ENCODE data around the gene EPB41L4B.

The EPB41L4B gene

DNA sequence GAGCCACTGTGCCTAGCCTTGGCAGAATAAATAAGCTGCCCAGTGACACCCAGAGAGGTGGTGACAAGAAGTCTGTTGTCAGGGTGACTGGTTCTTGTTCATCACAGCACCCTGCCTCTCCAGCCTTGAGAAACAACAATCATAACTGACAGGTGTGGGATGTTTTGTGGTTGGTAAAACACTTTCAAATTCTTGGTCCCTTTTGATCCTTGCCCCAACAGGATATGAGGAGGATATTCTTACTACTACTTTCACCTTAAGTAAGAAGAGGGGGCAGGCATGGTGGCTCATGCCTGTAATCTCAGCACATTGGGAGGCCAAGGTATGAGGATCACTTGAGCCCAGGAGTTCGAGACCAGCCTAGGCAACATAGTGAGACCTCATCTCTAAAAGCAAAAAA is 139.6 kb downstream of the EPB41L4B start:
- Histone ChIP-seq H3K4me1 (ENCODE audit: control insufficient read depth, insufficient read depth, low read length, unreplicated experiment) (no peaks in the 10 kb centered on the region), H3K79me2 (ENCODE audit: control insufficient read depth, insufficient read depth, low read length, unreplicated experiment) (no peaks in the 10 kb centered on the region), H3K36me3 (ENCODE audit: insufficient read depth, low read length) (no peaks in the 10 kb centered on the region), H2AFZ (ENCODE audit: low read length, unreplicated experiment) (no peak overlapping the region), H3K27ac (ENCODE audit: low read depth, low read length) (no peak overlapping the region), H3K4me3 (ENCODE audit: low read depth, low read length) (no peak overlapping the region), H3K27me3 (ENCODE audit: insufficient read depth, low read length) (peaks cover 4% of the 10 kb centered on the region; the same call in 1 of the 2 replicates)

DNA sequence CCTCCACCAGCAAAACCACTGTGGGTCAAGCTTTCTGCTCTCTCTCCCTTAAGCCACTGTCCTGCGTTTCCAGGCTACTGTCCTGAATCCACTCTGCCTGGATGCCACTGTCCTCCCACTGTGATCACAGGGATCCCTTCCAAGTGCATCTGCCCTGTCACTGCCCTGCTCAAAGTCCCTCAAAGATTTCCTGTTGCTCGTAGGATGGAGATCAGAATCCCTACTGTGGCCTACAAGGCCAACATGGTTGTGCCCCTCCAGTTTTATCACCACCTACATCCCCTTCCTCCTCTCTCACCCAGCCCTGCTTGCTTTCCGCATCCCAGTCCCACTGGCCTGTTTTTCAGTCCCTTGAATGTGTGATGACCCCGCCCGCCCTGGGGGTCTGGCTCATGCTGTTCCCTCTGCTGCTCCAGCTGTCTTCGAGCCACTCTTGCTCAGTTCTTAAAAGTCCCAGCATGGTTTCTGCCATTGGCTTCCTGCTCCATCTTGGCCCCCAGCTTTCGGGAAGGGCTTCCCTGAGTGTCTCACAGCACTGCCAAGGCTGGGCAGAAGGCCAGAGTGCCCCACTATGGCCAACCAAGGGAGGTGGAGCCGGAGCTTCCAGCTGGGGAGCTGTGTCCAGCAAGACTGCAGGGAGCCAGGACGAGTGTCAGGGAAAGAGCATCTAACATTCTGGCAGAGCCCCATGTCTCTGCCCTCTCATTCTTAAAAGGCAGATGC is 140.9 kb downstream of the EPB41L4B start:
- no peak overlapping the region for H2AFZ ChIP-seq (ENCODE audit: low read length, unreplicated experiment)
- no peaks in the 10 kb centered on the region for H3K36me3 ChIP-seq (ENCODE audit: insufficient read depth, low read length)
- no peaks in the 10 kb centered on the region for H3K4me1 ChIP-seq (ENCODE audit: control insufficient read depth, insufficient read depth, low read length, unreplicated experiment)
- peaks cover 4% of the 10 kb centered on the region; the same call in 1 of the 2 replicates for H3K27me3 ChIP-seq (ENCODE audit: insufficient read depth, low read length)
- no peak overlapping the region for H3K27ac ChIP-seq (ENCODE audit: low read depth, low read length)
- no peaks in the 10 kb centered on the region for H3K79me2 ChIP-seq (ENCODE audit: control insufficient read depth, insufficient read depth, low read length, unreplicated experiment)
- H3K4me3 ChIP-seq (ENCODE audit: low read depth, low read length), result no peak overlapping the region

DNA sequence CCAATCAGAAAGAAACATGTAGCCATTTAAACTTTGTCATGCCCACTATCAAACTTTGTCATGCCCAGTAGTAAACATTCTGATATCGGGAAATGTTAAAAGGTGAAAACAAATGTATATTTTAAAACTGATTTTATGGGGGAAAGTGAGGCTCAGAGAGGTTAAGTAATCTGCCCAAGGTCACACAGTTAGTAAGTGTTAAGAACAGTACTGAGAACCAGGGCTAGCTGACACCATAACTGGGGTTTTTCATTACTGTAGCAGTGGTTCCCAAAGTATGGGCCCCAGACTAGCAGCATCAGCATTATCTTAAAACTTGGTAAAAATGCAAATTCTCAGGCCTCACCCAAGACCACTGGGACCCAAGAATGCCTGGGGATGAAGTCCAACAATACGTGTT is 143.9 kb downstream of the EPB41L4B start:
- Histone ChIP-seq H3K79me2 (ENCODE audit: control insufficient read depth, insufficient read depth, low read length, unreplicated experiment) (no peaks in the 10 kb centered on the region), H3K4me1 (ENCODE audit: control insufficient read depth, insufficient read depth, low read length, unreplicated experiment) (no peaks in the 10 kb centered on the region), H3K4me3 (ENCODE audit: low read depth, low read length) (no peak overlapping the region), H3K36me3 (ENCODE audit: insufficient read depth, low read length) (no peaks in the 10 kb centered on the region), H3K27me3 (ENCODE audit: insufficient read depth, low read length) (peaks cover 4% of the 10 kb centered on the region; the same call in 1 of the 2 replicates), H2AFZ (ENCODE audit: low read length, unreplicated experiment) (no peak overlapping the region), H3K27ac (ENCODE audit: low read depth, low read length) (no peak overlapping the region)

GRCh38 chr9:109176386-109176785 is 144.5 kb downstream of the EPB41L4B start:
- Histone ChIP-seq H3K36me3 (ENCODE audit: insufficient read depth, low read length) (no peaks in the 10 kb centered on the region), H2AFZ (ENCODE audit: low read length, unreplicated experiment) (no peak overlapping the region), H3K4me3 (ENCODE audit: low read depth, low read length) (no peak overlapping the region), H3K79me2 (ENCODE audit: control insufficient read depth, insufficient read depth, low read length, unreplicated experiment) (no peaks in the 10 kb centered on the region), H3K4me1 (ENCODE audit: control insufficient read depth, insufficient read depth, low read length, unreplicated experiment) (no peaks in the 10 kb centered on the region), H3K27ac (ENCODE audit: low read depth, low read length) (no peak overlapping the region), H3K27me3 (ENCODE audit: insufficient read depth, low read length) (peaks cover 4% of the 10 kb centered on the region; the same call in 1 of the 2 replicates)

DNA sequence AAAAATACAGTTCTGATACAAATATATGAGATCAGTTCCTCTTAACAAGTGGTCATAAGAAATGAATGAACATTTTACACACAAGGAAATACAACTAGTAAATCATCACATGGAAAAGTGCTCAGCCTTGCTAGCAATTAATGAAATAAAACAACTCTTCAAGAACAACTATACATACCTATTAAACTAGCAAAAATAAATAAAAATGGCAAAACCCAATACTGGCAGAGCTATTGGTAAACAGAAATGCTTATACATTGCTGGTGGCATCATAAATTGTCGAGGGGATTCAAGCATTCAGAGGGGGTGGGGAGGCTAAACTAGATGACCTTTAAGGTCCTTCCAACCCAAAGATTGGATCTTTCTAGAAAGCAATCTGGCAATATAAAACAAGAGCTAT is 147.9 kb downstream of the EPB41L4B start:
- Histone ChIP-seq H3K27ac (ENCODE audit: low read depth, low read length) (no peak overlapping the region), H3K4me3 (ENCODE audit: low read depth, low read length) (no peak overlapping the region), H3K4me1 (ENCODE audit: control insufficient read depth, insufficient read depth, low read length, unreplicated experiment) (no peaks in the 10 kb centered on the region), H3K79me2 (ENCODE audit: control insufficient read depth, insufficient read depth, low read length, unreplicated experiment) (no peaks in the 10 kb centered on the region), H3K27me3 (ENCODE audit: insufficient read depth, low read length) (no peaks in the 10 kb centered on the region), H3K36me3 (ENCODE audit: insufficient read depth, low read length) (no peaks in the 10 kb centered on the region), H2AFZ (ENCODE audit: low read length, unreplicated experiment) (no peak overlapping the region)

GRCh38 chr9:109171926-109172325 is 148.9 kb downstream of the EPB41L4B start:
- no peak overlapping the region for H3K27ac ChIP-seq (ENCODE audit: low read depth, low read length)
- no peaks in the 10 kb centered on the region for H3K36me3 ChIP-seq (ENCODE audit: insufficient read depth, low read length)
- no peaks in the 10 kb centered on the region for H3K4me1 ChIP-seq (ENCODE audit: control insufficient read depth, insufficient read depth, low read length, unreplicated experiment)
- no peaks in the 10 kb centered on the region for H3K79me2 ChIP-seq (ENCODE audit: control insufficient read depth, insufficient read depth, low read length, unreplicated experiment)
- H2AFZ ChIP-seq (ENCODE audit: low read length, unreplicated experiment), result no peak overlapping the region
- H3K4me3 ChIP-seq (ENCODE audit: low read depth, low read length), result no peak overlapping the region
- H3K27me3 ChIP-seq (ENCODE audit: insufficient read depth, low read length), result peaks cover 8% of the 10 kb centered on the region

GRCh38 chr9:109168170-109168569 is 152.7 kb downstream of the EPB41L4B start:
- Histone ChIP-seq H3K4me3 (ENCODE audit: low read depth, low read length) (no peak overlapping the region), H3K27me3 (ENCODE audit: insufficient read depth, low read length) (peaks cover 36% of the 10 kb centered on the region), H3K4me1 (ENCODE audit: control insufficient read depth, insufficient read depth, low read length, unreplicated experiment) (no peaks in the 10 kb centered on the region), H2AFZ (ENCODE audit: low read length, unreplicated experiment) (no peak overlapping the region), H3K36me3 (ENCODE audit: insufficient read depth, low read length) (no peaks in the 10 kb centered on the region), H3K27ac (ENCODE audit: low read depth, low read length) (no peak overlapping the region), H3K79me2 (ENCODE audit: control insufficient read depth, insufficient read depth, low read length, unreplicated experiment) (no peaks in the 10 kb centered on the region)

DNA sequence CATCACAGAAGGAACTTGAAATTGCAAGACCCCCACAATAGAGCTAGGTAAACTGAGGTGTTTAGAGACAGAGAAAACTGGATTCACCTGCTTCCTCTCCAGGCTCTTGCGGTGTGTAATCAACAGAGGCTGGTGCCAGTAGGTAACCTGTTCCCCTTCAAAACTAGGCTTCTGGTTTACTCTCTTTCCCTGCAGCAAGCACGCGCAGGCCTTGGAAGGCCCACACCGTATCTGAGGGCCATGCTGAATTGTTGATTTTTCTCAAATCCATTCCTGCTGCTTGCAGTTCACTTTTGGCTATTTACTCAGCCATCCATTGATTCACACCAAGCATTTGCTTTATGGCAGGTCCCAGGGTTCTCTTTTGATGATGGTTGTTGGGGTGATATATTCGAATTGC is 153.1 kb downstream of the EPB41L4B start:
- no peaks in the 10 kb centered on the region for H3K79me2 ChIP-seq (ENCODE audit: control insufficient read depth, insufficient read depth, low read length, unreplicated experiment)
- H3K27ac ChIP-seq (ENCODE audit: low read depth, low read length), result no peak overlapping the region
- H3K36me3 ChIP-seq (ENCODE audit: insufficient read depth, low read length), result no peaks in the 10 kb centered on the region
- H3K4me1 ChIP-seq (ENCODE audit: control insufficient read depth, insufficient read depth, low read length, unreplicated experiment), result no peaks in the 10 kb centered on the region
- H3K4me3 ChIP-seq (ENCODE audit: low read depth, low read length), result no peak overlapping the region
- no peak overlapping the region for H2AFZ ChIP-seq (ENCODE audit: low read length, unreplicated experiment)
- H3K27me3 ChIP-seq (ENCODE audit: insufficient read depth, low read length), result peaks cover 41% of the 10 kb centered on the region

DNA sequence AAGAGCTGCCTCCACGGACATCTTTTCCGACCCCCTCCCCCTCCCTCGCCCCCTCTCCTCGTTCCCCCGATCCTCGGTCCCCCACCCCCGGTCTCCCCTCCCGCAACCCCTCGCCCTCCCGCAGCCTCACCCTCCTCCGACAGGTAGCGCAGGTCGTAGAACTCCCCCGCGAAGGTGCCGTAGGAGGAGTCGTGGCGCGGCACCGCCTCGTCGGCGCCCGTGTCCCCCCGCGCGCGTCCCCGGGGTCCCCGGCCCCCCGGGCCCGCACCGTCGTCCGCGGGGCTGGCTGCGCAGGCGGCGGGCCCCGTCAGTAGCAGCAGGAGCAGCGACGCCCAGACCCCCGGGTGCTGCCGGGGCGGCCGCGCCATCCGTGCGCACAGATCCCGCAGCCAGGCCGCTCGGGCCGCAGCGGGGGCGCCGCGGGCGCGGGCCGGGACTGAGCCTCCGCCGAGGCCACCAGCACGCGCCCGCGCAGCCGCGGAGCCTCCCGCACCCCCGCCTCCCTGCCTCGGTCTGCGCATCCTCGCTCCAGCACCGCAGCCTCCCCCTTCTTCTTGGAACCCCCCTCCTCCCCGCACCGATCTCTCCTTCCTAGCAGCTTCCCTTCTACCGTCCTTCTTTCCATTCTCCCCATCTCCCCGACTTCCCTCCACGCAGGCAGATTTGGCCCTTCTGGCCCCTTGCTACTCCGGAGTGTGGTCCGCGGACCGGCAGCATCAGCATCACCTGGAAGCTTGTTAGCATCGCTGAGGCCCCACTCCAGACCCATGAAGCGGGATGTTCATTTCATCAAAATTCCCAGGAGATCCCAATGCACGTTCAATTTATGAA is 153.9 kb downstream of the EPB41L4B start, which contains the start of gene FRRS1L:
Gene FRRS1L, minus strand, starts transcription at position 479 of the 831 bp plus-strand sequence. Its CDS starts 111 bp downstream, at position 368.
- Histone ChIP-seq H3K36me3 (ENCODE audit: insufficient read depth, low read length) (no peaks in the 10 kb centered on the region), H3K4me1 (ENCODE audit: control insufficient read depth, insufficient read depth, low read length, unreplicated experiment) (no peaks in the 10 kb centered on the region), H3K27ac (ENCODE audit: low read depth, low read length) (no peak within 1 kb of the TSS), H3K79me2 (ENCODE audit: control insufficient read depth, insufficient read depth, low read length, unreplicated experiment) (no peaks in the 10 kb centered on the region), H3K27me3 (ENCODE audit: insufficient read depth, low read length) (peaks cover 41% of the 10 kb centered on the region), H3K4me3 (ENCODE audit: low read depth, low read length) (peak within 1 kb of the TSS; percentile 53; the same call in 1 of the 2 replicates), H2AFZ (ENCODE audit: low read length, unreplicated experiment) (peak within 1 kb of the TSS; percentile 56)

DNA sequence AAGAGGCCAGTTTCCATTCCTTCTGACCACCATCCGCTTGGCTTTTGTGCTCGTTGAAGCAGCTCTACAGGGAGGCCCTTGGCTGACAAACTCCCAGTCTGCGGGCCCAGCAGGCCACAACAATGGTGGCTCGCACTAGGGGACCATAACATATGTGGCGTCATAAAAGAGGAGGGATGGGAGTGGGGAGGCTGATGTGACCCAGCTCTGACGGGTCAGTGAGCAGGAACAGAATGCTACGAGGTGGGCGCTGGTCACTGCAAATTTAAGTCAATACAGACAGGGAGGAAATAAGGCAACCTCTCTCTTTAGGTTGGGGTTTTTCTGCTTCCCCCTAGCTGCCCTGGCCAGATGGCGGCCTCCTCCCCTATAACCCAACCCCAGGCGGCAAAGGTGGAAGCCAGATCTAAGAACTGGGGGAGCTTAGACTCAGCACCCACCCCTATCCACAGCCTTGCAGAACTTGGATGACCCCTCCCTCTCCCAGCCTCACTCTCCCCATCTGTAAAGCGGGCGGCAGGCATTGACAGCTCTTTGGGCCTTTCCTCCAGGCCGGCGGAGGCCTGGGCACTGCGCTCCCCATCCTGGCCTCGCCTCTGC is 154.6 kb downstream of the EPB41L4B start:
- Histone ChIP-seq H3K4me1 (ENCODE audit: control insufficient read depth, insufficient read depth, low read length, unreplicated experiment) (no peaks in the 10 kb centered on the region), H3K4me3 (ENCODE audit: low read depth, low read length) (no peak overlapping the region), H3K36me3 (ENCODE audit: insufficient read depth, low read length) (no peaks in the 10 kb centered on the region), H3K79me2 (ENCODE audit: control insufficient read depth, insufficient read depth, low read length, unreplicated experiment) (no peaks in the 10 kb centered on the region), H3K27ac (ENCODE audit: low read depth, low read length) (no peak overlapping the region), H2AFZ (ENCODE audit: low read length, unreplicated experiment) (no peak overlapping the region), H3K27me3 (ENCODE audit: insufficient read depth, low read length) (peaks cover 41% of the 10 kb centered on the region)

Measured in ACC112 (cell line).